CMK (cell line): ENCODE measurements around the gene ZNF513.

Source experiments
- DNase-seq: peaks from one replicate; pipeline ENCODE4 v3.0.0-alpha.2; 2010; ENCODE audit warnings: low read depth

Gene ZNF513

DNA sequence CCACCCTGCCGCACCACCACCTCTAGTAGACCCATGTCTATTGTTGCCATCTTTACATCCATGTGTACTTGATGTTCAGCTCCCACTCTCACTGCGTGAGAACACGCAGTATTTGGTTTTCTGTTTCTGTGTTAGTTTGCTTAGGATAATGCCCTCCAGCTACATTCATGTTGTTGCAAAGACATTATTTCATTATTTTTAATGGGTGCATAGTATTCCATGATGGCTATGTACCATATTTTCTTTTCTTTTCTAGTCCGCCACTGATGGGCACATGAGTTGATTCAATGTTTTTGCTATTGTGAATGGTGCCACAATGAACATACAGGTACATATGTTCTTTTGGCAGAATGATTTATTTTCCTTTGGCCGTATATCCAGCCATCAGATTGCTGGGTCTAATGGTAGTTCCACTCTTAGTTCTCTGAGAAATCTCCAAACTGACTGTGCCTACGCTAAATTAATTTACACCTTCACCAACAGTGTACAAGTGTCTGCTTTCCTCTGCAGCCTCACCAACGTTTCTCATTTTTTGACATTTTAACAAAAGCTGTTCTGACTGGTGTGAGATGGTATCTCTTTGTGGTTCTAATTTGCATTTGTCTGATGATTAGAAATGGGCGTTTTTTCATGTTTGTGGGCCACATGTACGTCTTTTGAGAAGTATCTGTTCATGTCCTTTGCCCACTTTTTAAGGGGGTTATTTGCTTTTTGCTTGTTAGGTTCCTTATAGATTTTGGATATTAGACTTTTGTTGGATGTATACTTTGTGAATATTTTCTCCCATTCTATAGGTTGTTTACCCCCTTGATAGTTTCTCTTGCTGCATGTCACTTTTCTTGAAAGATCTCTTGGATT, 10.5 kb upstream of the ZNF513 start:
- DNase-seq = no peak

DNA sequence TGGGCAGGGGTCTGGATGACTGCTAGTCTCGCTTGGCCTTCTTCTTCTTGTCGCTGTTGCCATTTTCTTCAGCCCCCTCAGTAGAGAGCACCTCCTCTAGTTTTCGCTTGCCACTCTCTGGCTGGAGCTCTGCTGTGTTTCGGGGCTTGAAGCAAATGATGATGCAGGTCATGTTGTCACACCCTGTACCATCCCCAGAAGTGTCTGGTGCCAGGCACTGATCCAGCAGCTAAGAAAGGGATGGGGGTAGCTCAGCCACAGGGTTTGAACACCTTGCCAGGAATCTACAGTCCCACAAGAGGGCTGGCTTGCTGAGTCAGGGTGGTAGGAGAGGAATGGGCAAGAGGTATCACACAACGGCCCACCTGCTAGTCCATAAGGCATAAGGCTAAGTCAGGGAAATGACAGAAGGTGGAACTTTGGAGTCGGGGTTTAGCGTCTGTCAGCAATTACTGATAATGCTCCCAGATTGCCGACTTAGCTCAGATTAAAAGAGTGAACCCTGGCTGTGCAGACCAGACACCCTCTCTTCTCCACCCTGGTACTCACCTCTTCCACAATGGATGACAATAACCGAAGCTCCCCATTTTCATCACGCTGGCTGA, 1.1 kb upstream of the ZNF513 start:
- no peak for DNase-seq

DNA sequence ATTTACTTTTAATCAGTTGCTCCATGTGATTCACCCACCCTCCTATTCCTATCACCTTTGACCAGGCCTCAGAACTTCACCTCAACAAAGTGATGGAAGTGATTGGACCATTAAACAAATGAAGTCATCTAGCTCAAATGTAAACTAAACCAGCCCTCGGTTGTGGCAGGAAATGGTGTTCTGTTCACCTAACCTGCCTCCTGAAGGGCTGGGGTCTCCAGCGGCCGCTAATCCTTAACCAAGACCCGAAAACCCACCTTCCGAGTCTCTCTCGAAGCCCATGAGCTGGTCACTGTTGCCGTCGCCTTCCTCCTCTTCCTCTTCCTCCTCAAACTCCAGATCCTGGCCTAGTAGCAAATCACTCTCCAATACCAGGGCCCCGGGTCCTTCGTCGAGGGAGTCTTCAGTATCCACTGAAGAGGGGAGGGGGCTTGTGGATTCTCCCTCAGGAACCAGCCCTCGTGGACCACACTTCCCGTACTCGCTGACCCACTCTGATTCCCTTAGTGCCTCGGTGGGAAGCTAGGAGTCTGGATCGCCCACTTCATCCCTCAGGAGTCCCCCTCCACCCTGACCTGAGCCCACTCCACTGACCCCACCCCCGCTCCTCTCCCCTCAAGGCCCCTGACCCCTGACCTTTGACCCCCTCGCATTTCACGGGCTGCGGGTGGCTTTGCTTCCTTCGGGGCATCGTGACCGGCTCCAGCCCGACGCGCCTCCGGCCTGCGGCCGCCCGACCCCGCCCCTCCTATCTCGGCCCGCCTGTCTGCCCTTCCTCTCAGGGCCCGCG, 503 bp downstream of the ZNF513 start:
- DNase-seq = peak; percentile 74

DNA sequence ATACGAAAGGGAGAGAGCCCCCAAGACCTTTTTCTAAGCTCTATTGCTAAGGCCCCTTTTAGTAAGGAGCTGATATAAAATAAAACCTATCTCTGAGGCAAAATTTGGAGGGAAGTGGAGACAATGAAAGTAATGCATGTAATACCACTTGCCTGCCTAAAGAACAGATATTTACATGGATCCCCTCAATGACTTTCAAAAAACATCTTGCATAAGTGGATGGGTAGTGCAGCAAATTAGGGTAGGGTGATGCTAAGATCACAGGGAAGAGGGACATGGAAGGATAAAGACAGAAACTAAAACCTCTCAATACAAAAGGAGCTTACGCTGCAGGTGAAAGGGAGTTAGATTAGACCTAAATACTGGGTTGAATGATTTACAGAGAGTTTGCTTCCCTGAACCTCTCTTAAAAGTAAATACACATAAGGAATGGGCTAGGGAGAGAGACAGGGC, 1.1 kb downstream of the ZNF513 start:
- DNase-seq = no peak

DNA sequence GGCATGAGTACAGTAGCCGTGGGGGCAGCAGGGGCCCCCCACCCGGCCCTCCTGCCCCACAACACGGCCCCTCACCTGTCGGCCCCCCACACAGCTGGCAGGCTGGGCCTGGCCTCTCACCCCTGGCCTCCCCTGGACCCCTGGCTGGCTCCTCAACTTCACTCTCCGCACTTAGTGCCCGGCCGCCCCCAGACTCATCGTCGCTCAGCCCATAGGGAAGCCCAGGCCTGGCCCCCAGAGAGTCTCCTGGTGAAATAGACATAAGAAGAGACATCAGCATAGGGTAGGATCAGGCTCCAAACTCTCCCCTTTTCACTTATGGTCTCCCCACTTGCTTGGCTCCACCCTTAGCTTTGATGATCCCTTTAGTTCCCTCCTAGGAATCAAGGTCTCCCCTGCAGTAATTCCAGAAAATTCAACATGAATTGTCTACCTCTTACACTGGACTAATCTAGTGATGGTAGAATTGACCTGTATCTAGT, 1.7 kb downstream of the ZNF513 start:
- no peak for DNase-seq

DNA sequence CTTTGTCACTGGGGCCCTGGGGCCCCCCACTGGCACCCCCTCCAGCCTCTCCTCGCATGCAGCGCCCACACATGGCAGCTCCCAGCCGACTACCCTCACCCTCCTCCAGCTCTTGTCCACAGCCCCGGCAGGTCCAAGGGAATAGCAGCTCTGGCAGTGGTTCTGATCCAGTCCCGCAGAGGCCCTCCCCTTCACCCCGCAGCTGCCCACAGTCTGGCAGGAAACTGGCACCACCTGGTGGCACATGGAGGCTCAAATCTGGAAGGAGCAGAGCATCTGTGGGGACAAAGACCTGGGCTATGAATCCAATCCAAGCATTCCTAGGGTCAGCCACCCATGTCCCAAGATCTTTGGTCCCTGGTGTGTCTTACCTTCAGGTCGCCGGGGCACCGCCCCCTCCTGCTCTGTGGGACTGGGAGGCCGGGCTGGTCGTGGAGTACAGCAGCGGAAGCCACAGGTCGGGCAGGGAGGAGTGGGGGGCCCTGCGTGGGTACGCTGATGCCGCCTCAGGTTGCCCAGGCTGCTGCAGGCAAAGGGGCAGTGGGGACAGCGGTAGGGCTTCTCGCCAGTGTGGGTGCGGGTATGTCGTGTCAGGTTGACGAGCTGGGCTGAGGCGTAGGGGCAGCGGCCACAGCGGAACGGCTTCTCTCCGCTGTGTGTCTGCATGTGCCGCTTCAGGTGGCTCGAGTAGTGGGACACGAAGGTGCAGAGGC, 2.3 kb downstream of the ZNF513 start:
- no peak for DNase-seq

DNA sequence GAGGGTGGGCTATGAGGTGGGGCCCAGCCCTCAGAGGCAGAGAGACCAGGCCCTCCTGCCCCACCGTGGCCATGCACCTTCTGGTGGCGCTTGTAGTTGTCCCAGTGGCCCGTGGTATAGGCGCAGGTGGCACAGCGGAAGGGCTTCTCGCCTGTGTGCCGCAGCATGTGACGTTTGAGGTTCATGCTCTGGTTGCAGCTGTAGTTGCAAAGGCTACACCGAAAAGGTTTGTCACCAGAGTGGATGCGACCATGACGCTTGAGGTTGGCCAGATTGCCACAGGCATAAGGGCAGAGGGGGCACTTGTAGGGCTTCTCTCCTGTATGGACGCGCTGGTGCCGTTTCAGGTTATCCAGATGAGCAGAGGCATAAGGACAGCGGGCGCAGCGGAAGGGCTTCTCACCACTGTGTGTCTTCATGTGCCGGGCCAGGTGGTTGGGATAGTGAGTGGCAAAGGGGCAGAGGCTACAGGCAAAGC, 2.9 kb downstream of the ZNF513 start:
- DNase-seq = no peak

DNA sequence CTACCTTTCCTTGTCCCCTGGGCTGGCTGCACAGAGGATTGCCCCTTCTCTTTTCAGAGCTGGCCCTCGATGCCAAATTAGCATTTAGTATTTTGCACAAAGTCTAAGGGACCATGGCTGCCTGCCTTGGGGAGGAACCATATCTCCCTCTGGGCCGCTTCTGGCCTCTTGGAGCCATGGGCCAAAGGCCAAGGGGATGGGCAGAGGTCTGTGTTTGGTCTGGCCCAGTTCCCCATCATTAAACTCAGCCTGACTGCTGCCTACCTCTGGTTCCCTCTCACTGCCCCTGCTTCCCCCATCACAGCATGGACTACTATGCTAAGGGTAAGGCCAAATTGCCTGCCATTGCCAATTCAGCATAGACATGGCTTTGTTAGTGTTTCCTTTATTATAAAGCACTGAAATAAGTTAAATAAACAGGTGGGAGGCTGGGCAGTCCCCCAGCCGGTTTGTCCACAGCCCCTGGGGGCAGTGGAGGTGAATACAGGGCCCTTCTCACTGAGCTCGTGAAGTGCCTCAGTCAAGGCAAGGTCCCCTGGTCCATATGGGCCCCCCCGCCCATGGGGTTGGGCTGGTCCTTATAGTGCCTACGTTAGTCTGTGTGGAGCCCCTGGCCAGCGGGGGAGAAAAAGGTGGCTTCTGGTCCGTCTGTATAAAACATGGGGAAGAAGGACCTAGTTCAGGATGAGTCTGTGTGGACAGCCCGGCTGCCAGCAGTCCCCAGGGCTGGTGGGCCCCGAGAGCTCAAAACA, 3.5 kb downstream of the ZNF513 start:
- DNase-seq = no peak

DNA sequence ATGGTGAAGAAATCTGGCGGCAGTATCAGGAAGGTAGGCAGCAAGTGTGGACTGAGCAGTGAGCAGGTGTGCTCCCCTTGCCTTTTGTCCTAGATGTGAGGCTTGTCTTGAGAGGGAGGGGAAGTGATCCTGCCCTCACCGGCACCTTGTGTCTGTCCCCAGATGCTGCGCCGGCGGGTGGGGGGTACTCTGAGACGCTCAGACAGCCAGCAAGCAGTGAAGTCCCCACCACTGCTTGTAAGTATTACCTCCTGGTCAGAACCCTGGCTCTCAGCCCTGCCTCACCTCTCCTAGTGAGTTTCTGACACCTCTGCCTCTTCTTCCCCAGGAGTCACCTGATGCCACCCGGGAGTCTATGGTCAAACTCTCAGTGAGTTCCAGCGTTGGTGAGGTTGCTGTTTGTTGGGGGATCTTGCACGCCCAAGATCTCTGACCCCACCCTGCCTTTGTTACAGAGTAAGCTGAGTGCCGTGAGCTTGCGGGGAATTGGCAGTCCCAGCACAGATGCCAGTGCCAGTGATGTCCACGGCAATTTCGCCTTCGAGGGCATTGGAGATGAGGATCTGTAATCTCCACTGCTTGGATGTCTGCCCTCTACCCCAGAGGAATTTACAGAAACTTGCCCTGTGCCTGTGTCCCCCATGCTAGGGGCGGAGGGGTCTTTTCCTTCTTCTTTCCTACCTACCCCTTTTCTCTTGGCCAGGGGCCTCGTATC, 4.2 kb downstream of the ZNF513 start:
- no peak for DNase-seq

DNA sequence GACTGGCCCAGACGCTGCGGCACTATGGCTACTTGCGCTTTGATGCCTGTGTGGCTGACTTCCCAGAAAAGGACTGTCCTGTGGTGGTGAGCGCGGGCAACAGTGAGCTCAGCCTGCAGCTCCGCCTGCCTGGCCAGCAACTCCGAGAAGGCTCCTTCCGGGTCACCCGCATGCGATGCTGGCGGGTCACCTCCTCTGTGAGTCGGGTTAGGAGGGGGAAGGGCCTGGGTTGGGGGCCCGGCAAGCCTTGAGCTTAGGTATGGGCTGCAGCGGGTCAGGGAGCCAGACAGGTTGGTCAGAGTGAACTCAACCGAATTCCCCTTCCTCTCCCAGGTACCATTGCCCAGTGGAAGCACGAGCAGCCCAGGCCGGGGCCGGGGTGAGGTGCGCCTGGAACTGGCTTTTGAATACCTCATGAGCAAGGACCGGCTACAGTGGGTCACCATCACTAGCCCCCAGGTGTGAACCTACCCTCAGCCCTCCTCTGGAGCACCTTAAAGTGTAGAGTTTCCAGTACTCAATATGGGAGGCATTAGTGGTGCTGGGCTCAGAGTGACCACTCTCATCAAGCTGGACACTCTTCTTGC, 4.9 kb downstream of the ZNF513 start:
- no peak for DNase-seq

DNA sequence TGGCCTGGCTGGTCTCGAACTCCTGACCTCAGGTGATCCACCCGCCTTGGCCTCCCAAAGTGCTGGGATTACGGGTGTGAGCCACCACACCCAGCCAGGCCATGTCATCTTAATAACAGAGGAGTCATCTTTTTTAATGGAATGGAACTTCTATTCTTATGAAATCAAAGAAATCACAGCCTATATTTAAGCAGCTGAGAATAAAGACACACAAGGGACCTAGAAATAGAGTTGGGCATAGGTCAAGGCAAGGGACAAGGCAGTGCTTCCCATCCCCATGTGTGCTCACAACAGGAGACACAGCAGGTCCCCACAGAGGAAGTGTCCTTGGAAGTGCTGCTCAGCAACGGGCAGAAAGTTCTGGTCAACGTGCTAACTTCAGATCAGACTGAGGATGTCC, 7.0 kb downstream of the ZNF513 start:
- no peak for DNase-seq

DNA sequence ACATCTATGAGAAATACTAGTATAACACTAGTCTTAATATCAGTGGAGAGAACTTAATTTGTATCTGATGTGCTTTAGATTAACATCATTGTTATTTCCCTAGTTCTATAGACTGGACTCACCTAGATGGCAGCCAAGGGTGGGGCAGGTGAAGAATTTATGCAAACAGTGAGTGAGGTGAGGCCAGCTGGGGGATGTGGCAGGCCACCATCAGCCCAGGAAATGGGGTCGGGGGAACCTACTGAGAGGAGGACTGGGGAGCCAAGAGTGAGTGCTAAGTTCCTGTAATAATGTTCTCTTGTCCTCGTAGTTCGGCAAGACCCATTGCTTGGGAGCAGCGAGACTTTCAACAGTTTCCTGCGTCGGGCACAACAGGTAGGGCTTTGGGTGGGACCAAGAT, 7.6 kb downstream of the ZNF513 start:
- DNase-seq = no peak

DNA sequence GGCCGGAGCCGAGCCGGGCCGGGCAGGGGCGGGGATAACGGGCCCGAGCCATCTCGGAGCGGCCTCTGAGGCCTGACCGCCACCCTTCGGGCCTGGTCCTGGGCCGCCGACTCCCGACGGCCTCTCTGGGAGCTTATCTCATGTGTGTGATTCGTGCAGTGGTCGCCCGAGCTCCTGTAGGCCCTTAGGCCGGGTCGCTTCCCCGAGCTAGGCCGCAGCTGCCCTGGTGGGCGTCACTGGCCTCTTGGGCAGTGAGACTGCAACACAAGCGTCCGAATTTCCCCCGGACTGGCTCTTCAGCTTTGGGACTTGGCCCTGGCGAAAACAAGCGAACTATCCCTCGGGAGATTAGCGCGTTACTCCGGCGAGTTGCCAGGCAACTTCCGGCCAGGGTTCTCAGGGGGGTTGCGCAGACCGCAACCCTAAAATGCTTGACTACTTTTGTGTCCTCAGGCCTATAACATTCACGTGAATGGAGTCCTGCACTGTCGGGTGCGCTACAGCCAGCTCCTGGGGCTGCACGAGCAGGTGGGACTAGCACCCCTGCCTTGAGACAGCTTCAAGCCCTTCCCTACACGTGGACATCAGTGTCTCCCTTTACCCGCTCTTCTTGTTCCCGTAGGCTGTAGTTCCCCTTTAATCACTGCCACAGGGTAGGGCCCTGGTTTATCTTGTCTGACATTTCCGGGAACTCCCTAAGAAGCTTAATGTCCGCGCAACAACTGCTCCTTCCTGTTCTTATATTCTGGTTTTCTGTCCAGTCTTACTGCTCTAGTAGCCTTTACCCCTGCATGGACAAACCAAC, 9.5 kb downstream of the ZNF513 start:
- peak; percentile 67 for DNase-seq

DNA sequence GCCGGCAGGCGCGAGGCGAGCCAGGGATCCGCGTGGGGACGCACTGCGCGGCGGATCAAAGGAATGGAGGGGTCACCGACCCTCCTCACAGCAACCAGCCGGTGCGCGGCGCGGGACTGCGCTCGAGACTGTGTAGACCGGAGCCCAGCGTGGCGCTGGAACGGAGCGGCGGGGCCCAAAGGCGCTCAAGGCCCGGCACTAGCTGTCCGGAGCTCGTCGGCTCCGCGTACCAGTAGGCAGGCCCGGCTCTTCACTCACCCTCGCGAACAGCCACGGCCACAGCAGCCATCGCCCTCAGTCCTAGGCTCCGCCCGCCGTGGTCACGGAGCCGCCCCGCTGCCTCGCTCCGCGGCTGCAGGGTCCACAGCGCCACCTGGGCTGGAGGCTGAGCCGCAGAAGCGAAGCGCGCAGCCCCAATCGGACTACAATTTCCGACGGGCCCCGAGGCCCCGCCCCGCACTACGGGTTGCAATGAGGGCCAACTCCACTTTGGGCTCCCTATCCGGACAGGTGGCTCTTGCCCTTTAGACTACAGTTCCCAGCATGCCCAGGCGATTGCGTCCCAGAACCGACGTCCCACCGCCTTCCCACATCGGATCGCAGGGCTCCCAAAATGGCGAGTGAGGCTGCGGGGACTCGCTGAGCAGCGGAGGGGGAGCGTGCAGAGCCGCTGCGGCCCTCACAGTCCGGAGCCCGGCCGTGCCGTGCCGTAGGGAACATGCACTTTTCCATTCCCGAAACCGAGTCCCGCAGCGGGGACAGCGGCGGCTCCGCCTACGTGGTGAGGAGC, 10.3 kb downstream of the ZNF513 start, which contains the start of the genes EIF2B4 and SNX17:
Gene EIF2B4 (minus strand): TSS at position 313 of the 790 bp plus-strand sequence. CDS start 24 bp downstream, at position 289.
Gene SNX17 (plus strand): TSS at position 591 of the 790 bp plus-strand sequence. CDS start 128 bp downstream, at position 719.
- DNase-seq = peak; percentile 99

DNA sequence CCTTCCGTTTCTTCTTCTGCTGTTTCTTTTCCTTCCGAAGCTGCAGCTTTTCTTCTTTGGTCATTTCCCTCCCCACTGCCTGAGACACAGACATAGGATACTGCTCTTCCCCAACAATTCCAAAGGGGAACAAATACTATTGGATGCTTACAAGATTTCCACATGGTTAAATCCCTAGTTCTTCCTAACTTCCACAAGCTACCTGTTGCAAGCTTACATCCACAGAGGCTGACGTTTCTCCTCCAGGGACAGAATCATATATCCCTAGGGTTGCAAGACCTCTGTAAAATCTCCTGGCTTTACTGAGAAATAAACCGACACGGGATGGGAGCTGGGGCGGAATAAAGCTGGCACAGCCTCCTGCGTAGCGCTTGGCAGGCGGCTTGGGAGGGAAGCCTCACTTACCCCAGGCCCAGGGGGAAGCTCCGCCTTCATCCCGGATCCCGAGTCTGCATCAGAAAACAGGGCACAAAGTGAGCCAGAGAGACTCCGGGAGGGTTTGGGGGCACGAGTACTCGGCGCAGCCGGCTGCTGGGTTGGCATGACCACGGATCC, 11.0 kb downstream of the ZNF513 start:
- no peak for DNase-seq

DNA sequence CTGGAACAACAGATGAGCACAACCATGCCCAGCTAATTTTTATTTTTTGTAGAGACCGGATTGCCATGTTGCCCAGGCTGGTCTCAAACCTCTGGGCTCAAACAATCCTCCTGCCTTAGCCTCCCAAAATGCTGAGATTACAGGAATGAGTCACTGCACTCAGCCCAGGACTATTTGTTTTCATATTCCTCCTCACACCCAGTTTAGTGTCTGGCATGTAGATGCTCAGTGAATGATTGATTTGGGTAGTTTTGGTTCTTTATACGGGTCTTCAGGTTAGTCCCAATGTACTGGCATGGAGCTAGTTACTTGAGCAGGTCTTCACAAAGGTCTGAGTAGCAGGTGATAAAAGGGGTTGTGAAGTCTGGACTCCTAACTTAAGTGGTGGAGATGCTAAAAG, 16.6 kb downstream of the ZNF513 start:
- no peak for DNase-seq

DNA sequence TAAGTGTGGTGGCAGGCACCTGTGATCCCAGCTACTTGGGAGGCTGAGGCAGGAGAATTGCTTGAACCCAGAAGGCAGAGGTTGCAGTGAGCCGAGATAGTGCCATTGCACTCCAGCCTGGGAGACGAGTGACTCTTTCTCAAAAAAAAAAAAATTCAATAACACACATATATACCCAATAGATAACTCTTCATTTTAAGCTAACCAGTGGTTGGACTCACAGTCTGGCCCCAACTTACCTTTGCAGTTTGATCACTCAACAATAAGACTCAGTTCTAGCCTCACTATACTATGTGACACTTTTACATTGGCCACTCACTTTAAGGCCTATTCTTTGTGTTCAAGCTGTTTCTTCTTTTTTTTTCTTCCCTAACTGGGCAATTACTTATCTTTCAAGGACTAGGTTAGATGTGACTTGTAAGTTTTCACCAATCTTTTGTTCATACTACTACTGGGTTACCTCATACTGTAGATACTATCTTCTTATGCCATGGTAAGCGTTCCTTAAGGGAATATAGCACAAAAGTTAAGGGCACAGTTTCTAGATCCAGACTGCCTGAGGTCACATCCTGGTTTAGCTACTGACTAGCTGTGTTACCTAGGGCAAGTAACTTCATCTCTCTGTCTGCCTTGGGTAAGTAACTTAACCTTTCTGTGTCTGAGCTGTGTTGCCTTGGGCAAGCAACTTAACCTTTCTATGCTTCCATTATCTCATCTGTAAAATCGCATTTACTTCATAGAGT, 17.7 kb downstream of the ZNF513 start:
- DNase-seq = no peak
